Neural cell (in vitro differentiated cells): ENCODE results near the gene GSC. TPM values are rescaled to one million over a fixed set of nuclear protein-coding genes. Genes with fewer than 3 reads are reported as not detected.

ENCODE experiments used
- H2AFZ ChIP-seq: fragments of 200-600, 300-800 bp; sonication (generic), shearing (Covaris generic); 2 replicates; pipeline ENCODE4 v1.6.0; 2014; ENCODE audit warnings: low read depth, mild to moderate bottlenecking, antibody characterized with exemption, low read length, moderate library complexity
- H3F3A ChIP-seq: fragments of 200-600 bp; shearing (Covaris generic); 2 replicates; pipeline ENCODE4 v1.6.1; 2016; ENCODE audit warnings: mild to moderate bottlenecking, moderate library complexity, mixed read lengths, antibody characterized with exemption, low read length; ENCODE audit not compliant: insufficient read depth, poor library complexity, severe bottlenecking
- H3K27ac ChIP-seq: fragments of 200-600, 300-800 bp; sonication (generic), shearing (Covaris generic); 2 replicates; pipeline ENCODE4 v1.5.1; 2014; ENCODE audit warnings: mild to moderate bottlenecking, low read length, moderate library complexity
- H3K27me3 ChIP-seq: fragments of 300-800, 200-600 bp; sonication (generic), shearing (Covaris generic); 2 replicates; pipeline ENCODE4 v1.6.0; 2014; ENCODE audit warnings: mild to moderate bottlenecking, low read depth, low read length, moderate library complexity; ENCODE audit not compliant: insufficient read depth
- H3K36me3 ChIP-seq: fragments of 300-800, 200-600 bp; sonication (generic), shearing (Covaris generic); 2 replicates; pipeline ENCODE4 v1.5.1; 2014; ENCODE audit warnings: mild to moderate bottlenecking, antibody characterized with exemption, low read length, moderate library complexity; ENCODE audit not compliant: insufficient read depth
- H3K4me2 ChIP-seq: fragments of 300-800, 200-600 bp; sonication (generic), shearing (Covaris generic); 2 replicates; pipeline ENCODE4 v1.6.0; 2014; ENCODE audit warnings: mild to moderate bottlenecking, low read length
- H3K4me3 ChIP-seq: fragments of 300-800, 200-600 bp; sonication (generic), shearing (Covaris generic); 2 replicates; pipeline ENCODE4 v1.5.1; 2014; ENCODE audit warnings: mild to moderate bottlenecking, low read length, moderate library complexity
- H3K79me2 ChIP-seq: fragments of 200-600 bp; shearing (Covaris generic); replicated peaks from 2 replicates; pipeline ENCODE4 v1.6.0; 2014; ENCODE audit warnings: mild to moderate bottlenecking, low read length, moderate library complexity; ENCODE audit not compliant: insufficient read depth
- H3K9ac ChIP-seq: fragments of 300-800, 200-600 bp; sonication (generic), shearing (Covaris generic); 2 replicates; pipeline ENCODE4 v1.6.1; 2016; ENCODE audit warnings: mild to moderate bottlenecking, low read length, mixed read lengths
- H3K9me2 ChIP-seq: fragments of 200-600 bp; shearing (Covaris generic); 2 replicates; pipeline ENCODE4 v1.6.1; 2016; ENCODE audit warnings: mild to moderate bottlenecking, low read length, mixed read lengths; ENCODE audit not compliant: insufficient read depth
- H3K9me3 ChIP-seq: fragments of 200-600, 300-800 bp; sonication (generic), shearing (Covaris generic); 2 replicates; pipeline ENCODE4 v1.6.1; 2016; ENCODE audit warnings: mild to moderate bottlenecking, mixed run types, low read length, moderate library complexity, mixed read lengths
- H4K20me1 ChIP-seq: fragments of 200-600 bp; shearing (Covaris generic); 2 replicates; pipeline ENCODE4 v1.6.1; 2016; ENCODE audit warnings: mild to moderate bottlenecking, mixed run types; ENCODE audit not compliant: insufficient read depth
- EP300 ChIP-seq: fragments of 450-650 bp; conservative IDR thresholded peaks from 2 replicates; pipeline ENCODE4 v1.6.1; 2014; ENCODE audit warnings: antibody characterized with exemption, mild to moderate bottlenecking, moderate library complexity; ENCODE audit not compliant: poor library complexity, severe bottlenecking
- EZH2 ChIP-seq: fragments of 200-600, 300-800 bp; shearing (Covaris generic), sonication (generic); IDR thresholded peaks from 2 replicates; pipeline ENCODE4 v1.6.1; 2014; ENCODE audit warnings: antibody characterized with exemption, low read length, borderline replicate concordance, mild to moderate bottlenecking; ENCODE audit not compliant: insufficient read depth, poor library complexity, severe bottlenecking
- MXI1 ChIP-seq: fragments of 450-650 bp; conservative IDR thresholded peaks from 2 replicates; pipeline ENCODE4 v1.6.1; 2014; ENCODE audit warnings: antibody characterized with exemption, mild to moderate bottlenecking; ENCODE audit not compliant: poor library complexity, severe bottlenecking
- POLR2AphosphoS5 ChIP-seq: IDR thresholded peaks from 2 replicates; pipeline ENCODE4 v1.6.1; 2012
- RAD21 ChIP-seq: fragments of 450-650 bp; conservative IDR thresholded peaks from 2 replicates; pipeline ENCODE4 v1.6.1; 2014; ENCODE audit warnings: antibody characterized with exemption, mild to moderate bottlenecking, moderate library complexity
- SMC3 ChIP-seq: fragments of 450-650 bp; conservative IDR thresholded peaks from 2 replicates; pipeline ENCODE4 v1.6.1; 2014; ENCODE audit warnings: antibody characterized with exemption, mild to moderate bottlenecking, moderate library complexity; ENCODE audit not compliant: poor library complexity
- TAF1 ChIP-seq: IDR thresholded peaks from 2 replicates; pipeline ENCODE4 v1.6.1; 2012; ENCODE audit warnings: low read depth
- polyA plus RNA-seq: library from polyadenylated mRNA; depleted of rRNA; stranded (reverse); fragments of >200 nt; gene quantifications from 2 replicates; pipeline ENCODE4 v1.2.3, GENCODE V29; 2014
- TF ChIP-seq, protein P1 (sequence below): fragments of 450-650 bp; IDR thresholded peaks from 2 replicates; pipeline ENCODE4 v1.5.1; 2014; ENCODE audit warnings: antibody characterized with exemption, mild to moderate bottlenecking, moderate library complexity; ENCODE audit not compliant: poor library complexity, severe bottlenecking
- TF ChIP-seq, protein P2 (sequence below): IDR thresholded peaks from 2 replicates; pipeline ENCODE4 v1.6.1; 2012; ENCODE audit warnings: borderline replicate concordance

GSC gene
- polyA plus RNA-seq, 1 donor from 2014 or later: 0.45 TPM

DNA sequence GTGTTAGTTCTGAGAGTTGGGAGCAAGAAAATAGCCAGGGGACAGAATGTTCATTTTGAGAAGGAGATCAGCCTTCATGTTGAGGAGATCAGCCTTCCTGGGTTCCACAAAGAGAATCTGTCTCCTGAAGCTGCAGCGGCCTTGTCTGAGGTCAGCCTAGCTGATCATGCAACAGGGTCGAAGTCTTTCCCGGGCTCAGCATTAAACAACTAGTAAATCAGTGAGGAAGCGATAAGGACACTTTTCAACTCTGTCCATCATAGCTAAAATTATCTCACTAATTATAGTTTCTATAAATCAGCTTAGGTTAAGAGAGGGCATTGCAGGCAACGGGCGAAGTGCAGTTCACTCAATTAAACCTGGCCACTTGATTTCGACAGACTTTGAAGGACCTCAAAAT, 7.5 kb downstream of the GSC start:
- no peak overlapping the region for H2AFZ ChIP-seq
- no peaks in the 10 kb centered on the region for H3K79me2 ChIP-seq
- no peak overlapping the region for H3K27ac ChIP-seq
- no peak overlapping the region for H3K4me2 ChIP-seq
- no peaks in the 10 kb centered on the region for H3K9me2 ChIP-seq
- H3F3A ChIP-seq: no peaks in the 10 kb centered on the region
- H3K4me3 ChIP-seq: no peak overlapping the region
- H3K27me3 ChIP-seq: peaks cover 32% of the 10 kb centered on the region
- TF ChIP-seq TAF1 (no peak), MXI1 (no peak), EZH2 (no peak), RAD21 (no peak), SMC3 (no peak), EP300 (no peak), POLR2AphosphoS5 (no peak)
- TF ChIP-seq, protein P1, sequence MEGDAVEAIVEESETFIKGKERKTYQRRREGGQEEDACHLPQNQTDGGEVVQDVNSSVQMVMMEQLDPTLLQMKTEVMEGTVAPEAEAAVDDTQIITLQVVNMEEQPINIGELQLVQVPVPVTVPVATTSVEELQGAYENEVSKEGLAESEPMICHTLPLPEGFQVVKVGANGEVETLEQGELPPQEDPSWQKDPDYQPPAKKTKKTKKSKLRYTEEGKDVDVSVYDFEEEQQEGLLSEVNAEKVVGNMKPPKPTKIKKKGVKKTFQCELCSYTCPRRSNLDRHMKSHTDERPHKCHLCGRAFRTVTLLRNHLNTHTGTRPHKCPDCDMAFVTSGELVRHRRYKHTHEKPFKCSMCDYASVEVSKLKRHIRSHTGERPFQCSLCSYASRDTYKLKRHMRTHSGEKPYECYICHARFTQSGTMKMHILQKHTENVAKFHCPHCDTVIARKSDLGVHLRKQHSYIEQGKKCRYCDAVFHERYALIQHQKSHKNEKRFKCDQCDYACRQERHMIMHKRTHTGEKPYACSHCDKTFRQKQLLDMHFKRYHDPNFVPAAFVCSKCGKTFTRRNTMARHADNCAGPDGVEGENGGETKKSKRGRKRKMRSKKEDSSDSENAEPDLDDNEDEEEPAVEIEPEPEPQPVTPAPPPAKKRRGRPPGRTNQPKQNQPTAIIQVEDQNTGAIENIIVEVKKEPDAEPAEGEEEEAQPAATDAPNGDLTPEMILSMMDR: no peak
- TF ChIP-seq, protein P2, sequence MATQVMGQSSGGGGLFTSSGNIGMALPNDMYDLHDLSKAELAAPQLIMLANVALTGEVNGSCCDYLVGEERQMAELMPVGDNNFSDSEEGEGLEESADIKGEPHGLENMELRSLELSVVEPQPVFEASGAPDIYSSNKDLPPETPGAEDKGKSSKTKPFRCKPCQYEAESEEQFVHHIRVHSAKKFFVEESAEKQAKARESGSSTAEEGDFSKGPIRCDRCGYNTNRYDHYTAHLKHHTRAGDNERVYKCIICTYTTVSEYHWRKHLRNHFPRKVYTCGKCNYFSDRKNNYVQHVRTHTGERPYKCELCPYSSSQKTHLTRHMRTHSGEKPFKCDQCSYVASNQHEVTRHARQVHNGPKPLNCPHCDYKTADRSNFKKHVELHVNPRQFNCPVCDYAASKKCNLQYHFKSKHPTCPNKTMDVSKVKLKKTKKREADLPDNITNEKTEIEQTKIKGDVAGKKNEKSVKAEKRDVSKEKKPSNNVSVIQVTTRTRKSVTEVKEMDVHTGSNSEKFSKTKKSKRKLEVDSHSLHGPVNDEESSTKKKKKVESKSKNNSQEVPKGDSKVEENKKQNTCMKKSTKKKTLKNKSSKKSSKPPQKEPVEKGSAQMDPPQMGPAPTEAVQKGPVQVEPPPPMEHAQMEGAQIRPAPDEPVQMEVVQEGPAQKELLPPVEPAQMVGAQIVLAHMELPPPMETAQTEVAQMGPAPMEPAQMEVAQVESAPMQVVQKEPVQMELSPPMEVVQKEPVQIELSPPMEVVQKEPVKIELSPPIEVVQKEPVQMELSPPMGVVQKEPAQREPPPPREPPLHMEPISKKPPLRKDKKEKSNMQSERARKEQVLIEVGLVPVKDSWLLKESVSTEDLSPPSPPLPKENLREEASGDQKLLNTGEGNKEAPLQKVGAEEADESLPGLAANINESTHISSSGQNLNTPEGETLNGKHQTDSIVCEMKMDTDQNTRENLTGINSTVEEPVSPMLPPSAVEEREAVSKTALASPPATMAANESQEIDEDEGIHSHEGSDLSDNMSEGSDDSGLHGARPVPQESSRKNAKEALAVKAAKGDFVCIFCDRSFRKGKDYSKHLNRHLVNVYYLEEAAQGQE: no peak
- no peaks in the 10 kb centered on the region for H3K9me3 ChIP-seq
- H3K9ac ChIP-seq: no peak overlapping the region
- no peaks in the 10 kb centered on the region for H3K36me3 ChIP-seq
- H4K20me1 ChIP-seq: no peaks in the 10 kb centered on the region

DNA sequence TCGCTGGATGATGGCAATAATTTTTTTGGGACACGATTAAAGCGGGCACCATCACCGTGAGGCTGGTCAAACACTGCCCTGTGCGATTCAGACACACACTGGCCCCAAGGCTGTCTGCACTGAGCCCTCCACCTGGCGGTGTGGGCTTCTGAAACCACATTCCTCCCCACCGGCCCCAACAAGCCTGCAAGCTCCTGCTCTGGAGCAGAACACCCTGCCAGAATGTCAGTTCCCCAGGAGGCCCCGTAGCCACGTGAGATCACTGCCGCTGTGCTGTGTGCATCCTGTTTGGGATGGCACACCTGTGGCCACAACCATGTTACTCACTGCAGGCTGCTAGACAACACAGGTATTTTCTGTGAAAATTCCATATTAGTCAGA, 7.9 kb downstream of the GSC start:
- H3K79me2 ChIP-seq: no peaks in the 10 kb centered on the region
- no peaks in the 10 kb centered on the region for H3F3A ChIP-seq
- TF ChIP-seq MXI1 (no peak), POLR2AphosphoS5 (no peak)
- TF ChIP-seq, protein P1: no peak
- H3K9me3 ChIP-seq: no peaks in the 10 kb centered on the region
- H4K20me1 ChIP-seq: no peaks in the 10 kb centered on the region
- H3K4me3 ChIP-seq: no peak overlapping the region
- H2AFZ ChIP-seq: no peak overlapping the region
- H3K36me3 ChIP-seq: no peaks in the 10 kb centered on the region
- H3K9ac ChIP-seq: no peak overlapping the region
- peaks cover 28% of the 10 kb centered on the region for H3K27me3 ChIP-seq
- H3K27ac ChIP-seq: no peak overlapping the region
- H3K4me2 ChIP-seq: no peak overlapping the region
- no peaks in the 10 kb centered on the region for H3K9me2 ChIP-seq
